Measurements from ENCODE around the gene ROCK2.

- no peak for TF ChIP-seq POLR2A (IDR thresholded peaks at IDR 0.05; ENCODE audit: extremely low read depth, insufficient read length)
- TF ChIP-seq, protein P1, sequence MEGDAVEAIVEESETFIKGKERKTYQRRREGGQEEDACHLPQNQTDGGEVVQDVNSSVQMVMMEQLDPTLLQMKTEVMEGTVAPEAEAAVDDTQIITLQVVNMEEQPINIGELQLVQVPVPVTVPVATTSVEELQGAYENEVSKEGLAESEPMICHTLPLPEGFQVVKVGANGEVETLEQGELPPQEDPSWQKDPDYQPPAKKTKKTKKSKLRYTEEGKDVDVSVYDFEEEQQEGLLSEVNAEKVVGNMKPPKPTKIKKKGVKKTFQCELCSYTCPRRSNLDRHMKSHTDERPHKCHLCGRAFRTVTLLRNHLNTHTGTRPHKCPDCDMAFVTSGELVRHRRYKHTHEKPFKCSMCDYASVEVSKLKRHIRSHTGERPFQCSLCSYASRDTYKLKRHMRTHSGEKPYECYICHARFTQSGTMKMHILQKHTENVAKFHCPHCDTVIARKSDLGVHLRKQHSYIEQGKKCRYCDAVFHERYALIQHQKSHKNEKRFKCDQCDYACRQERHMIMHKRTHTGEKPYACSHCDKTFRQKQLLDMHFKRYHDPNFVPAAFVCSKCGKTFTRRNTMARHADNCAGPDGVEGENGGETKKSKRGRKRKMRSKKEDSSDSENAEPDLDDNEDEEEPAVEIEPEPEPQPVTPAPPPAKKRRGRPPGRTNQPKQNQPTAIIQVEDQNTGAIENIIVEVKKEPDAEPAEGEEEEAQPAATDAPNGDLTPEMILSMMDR (IDR thresholded peaks at IDR 0.05; ENCODE audit: low read depth, low read length): no peak
- TF ChIP-seq MAX (IDR thresholded peaks at IDR 0.05; ENCODE audit: low read depth, low read length): no peak
Observed at GRCh38 chr2:11159574-11160170, 184.8 kb downstream of the ROCK2 start.
